ENCODE measurements around the gene PRIMA1. TPM values are rescaled to one million over a fixed set of nuclear protein-coding genes. Genes with fewer than 3 reads are reported as not detected.

The PRIMA1 gene
- total and polyA plus RNA-seq, 10 of the 15 experiments (the other 5 are each of a cell fraction or from before 2014, with no cell fraction given) = not detected

DNA sequence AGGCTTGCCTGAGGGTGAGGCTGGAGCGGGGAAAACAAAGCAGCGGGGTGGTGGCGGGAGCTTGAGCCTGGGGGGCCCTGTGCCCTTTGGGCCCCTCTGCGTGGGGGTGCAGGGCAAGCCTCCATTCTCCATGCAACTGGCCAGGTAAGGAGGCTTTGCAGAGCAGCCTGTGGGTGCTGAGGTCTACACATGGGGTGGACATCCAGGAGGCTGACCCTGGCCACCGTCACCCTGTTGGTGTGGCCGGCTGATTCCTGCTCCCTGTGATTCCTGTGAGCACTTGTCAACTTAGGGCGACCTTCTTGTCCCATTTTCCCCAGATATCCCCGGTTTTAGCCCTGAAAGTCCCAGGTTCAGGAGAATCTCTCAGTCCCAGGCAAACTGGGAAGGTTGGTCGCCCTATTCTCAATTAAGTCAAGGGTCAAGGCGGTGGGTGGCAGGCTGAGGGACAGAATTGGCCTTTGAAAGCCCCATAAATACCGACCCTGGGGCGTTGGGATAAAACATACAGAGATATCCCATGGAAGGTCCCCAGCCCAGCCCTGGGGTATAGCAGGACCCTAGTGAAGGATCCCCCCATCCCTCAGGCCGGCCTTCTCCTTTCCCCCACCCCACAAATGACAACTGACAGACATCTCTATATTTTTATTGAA, 70.5 kb downstream of the PRIMA1 start (continued):
- TF ChIP-seq ZBTB11 (CRISPR knock-in tag; IDR thresholded peaks at IDR 0.05) = no peak
- TF ChIP-seq MEF2B (IDR thresholded peaks at IDR 0.05; ENCODE audit: partially characterized antibody, poor library complexity, severe bottlenecking) = no peak
- TF ChIP-seq CREB1 (IDR thresholded peaks at IDR 0.05; ENCODE audit: low read depth) = no peak

DNA sequence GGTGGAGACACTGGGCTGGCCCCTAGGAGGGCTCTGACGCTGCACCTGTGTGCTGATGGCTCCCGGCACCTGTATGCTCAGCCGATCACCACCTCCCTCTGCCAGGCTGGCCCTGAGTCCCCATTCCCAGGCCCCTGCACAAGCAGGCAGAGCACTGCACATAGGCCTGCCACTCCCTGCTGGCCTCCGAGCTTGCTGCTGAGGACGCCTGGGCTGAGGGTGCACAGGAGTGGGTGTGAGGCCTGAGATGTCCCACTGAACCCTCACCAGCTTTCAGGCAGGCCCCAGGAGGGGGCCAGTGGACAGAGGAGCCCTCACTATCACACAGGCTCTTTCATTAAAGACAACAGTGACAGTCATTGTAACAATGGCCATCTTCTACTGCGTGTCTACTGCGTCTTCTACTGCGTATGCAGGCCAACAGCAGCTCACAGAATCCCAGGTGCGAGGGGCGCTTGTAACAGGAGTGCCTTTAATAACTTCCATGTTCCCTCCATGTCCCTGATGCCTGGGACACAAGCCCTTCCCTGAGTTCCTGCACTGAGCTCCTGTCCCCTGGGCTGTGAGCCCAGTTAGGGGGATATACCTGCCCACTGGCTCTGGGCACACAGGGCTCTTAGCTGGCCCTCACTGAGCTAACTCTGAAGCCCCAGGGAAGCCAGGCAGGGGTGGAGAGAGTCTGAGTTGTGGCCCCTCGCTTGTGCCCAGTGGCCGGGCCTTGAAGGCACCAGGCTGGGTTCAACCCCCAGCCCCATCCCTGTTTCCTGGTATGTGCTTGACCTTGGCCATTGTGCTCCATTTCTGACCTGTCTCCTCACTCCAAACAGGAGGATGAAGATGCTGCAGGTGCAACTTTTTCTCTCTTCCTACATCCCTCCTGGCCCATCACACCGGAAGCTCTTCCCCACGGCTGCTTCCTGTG, 71.3 kb downstream of the PRIMA1 start:
- no peaks in the 10 kb centered on the region for H3K9me3 ChIP-seq (replicated peaks; ENCODE audit: control insufficient read depth, insufficient read depth, low read length)
- 25% methylated on average over 14 of the region's 14 CpGs for WGBS (ENCODE audit: insufficient coverage, insufficient replicate concordance, low lambda C conversion rate, missing lambda C conversion rate)
- ATAC-seq = no peak
- H3K27me3 ChIP-seq (replicated peaks in 1 of 2; ENCODE audit: control insufficient read depth in 2 of 2, insufficient read depth in 2 of 2, low read length in 1 of 2) = peaks cover 0 to 2% of the 10 kb centered on the region in 2 experiments; a peak in 2 of 4 replicates
- no peaks in the 10 kb centered on the region for H3K4me1 ChIP-seq (ENCODE audit: control insufficient read depth, insufficient read depth, low read length)
- RAD21 ChIA-PET (ENCODE audit: unreplicated experiment) = no interaction called here
- no TSS peak for BruUV-seq (replicated peaks)
- no peak overlapping the region for H3K27ac ChIP-seq (ENCODE audit: control insufficient read depth, insufficient read depth)
- CTCF ChIA-PET = no interaction called here
- SMC1A ChIA-PET (ENCODE audit: uncharacterized antibody, unreplicated experiment) = no interaction called here
- POLR2A ChIA-PET = no interaction called here
- H3K9ac ChIP-seq (ENCODE audit: control insufficient read depth, insufficient read depth, low read length) = no peak overlapping the region
- no peaks in the 10 kb centered on the region for H3K79me2 ChIP-seq (ENCODE audit: control insufficient read depth, insufficient read depth, low read length)
- intact Hi-C loops (cut with micrococcal nuclease; ENCODE audit: unreplicated experiment) = no loop called here
- H4K20me1 ChIP-seq (ENCODE audit: control insufficient read depth, insufficient read depth) = no peaks in the 10 kb centered on the region
- H2AFZ ChIP-seq (ENCODE audit: control insufficient read depth, low read depth, low read length) = no peak overlapping the region
- DNase-seq (ENCODE audit: low read depth, low spot score) = no peak
- in situ Hi-C loops (cut with MboI) = no loop called here
- no peak overlapping the region for H3K4me2 ChIP-seq (ENCODE audit: control insufficient read depth, insufficient read depth)
- H3K36me3 ChIP-seq (ENCODE audit: control insufficient read depth in 2 of 2, insufficient read depth in 2 of 2, low read length in 1 of 2) = no peaks in the 10 kb centered on the region
- FAIRE-seq = no peak
- no peak overlapping the region for H3K4me3 ChIP-seq
- no peak for TF ChIP-seq ZNF207 (IDR thresholded peaks at IDR 0.05; ENCODE audit: borderline replicate concordance)
- TF ChIP-seq USF2 (IDR thresholded peaks at IDR 0.05; ENCODE audit: borderline replicate concordance, low read depth, low read length) = no peak
- no peak for TF ChIP-seq SMC3 (IDR thresholded peaks at IDR 0.05; ENCODE audit: borderline replicate concordance, low read length)
- TF ChIP-seq STAT3 (IDR thresholded peaks at IDR 0.05; ENCODE audit: low read depth, low read length) = no peak
- TF ChIP-seq IRF4 (IDR thresholded peaks at IDR 0.05; ENCODE audit: low read depth, low read length) = no peak
- TF ChIP-seq, protein P1, sequence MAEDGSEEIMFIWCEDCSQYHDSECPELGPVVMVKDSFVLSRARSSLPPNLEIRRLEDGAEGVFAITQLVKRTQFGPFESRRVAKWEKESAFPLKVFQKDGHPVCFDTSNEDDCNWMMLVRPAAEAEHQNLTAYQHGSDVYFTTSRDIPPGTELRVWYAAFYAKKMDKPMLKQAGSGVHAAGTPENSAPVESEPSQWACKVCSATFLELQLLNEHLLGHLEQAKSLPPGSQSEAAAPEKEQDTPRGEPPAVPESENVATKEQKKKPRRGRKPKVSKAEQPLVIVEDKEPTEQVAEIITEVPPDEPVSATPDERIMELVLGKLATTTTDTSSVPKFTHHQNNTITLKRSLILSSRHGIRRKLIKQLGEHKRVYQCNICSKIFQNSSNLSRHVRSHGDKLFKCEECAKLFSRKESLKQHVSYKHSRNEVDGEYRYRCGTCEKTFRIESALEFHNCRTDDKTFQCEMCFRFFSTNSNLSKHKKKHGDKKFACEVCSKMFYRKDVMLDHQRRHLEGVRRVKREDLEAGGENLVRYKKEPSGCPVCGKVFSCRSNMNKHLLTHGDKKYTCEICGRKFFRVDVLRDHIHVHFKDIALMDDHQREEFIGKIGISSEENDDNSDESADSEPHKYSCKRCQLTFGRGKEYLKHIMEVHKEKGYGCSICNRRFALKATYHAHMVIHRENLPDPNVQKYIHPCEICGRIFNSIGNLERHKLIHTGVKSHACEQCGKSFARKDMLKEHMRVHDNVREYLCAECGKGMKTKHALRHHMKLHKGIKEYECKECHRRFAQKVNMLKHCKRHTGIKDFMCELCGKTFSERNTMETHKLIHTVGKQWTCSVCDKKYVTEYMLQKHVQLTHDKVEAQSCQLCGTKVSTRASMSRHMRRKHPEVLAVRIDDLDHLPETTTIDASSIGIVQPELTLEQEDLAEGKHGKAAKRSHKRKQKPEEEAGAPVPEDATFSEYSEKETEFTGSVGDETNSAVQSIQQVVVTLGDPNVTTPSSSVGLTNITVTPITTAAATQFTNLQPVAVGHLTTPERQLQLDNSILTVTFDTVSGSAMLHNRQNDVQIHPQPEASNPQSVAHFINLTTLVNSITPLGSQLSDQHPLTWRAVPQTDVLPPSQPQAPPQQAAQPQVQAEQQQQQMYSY (CRISPR knock-in tag; IDR thresholded peaks at IDR 0.05) = no peak
- TF ChIP-seq RBBP5 (conservative IDR thresholded peaks at IDR 0.05) = no peak
- no peak for TF ChIP-seq ETV6 (conservative IDR thresholded peaks at IDR 0.05 in 1 of 2, IDR thresholded peaks at IDR 0.05 in 1 of 2; ENCODE audit: borderline replicate concordance in 1 of 2, low read depth in 1 of 2)
- no peak for TF ChIP-seq FOXM1 (IDR thresholded peaks at IDR 0.05; ENCODE audit: low read depth, low read length)
- no peak for TF ChIP-seq NRF1 (conservative IDR thresholded peaks at IDR 0.05; ENCODE audit: low read depth, low read length)

All from GM12878 (cell line).